Osteoblast (primary cell): ENCODE results near the gene CFAP54. TPM values are rescaled to one million over a fixed set of nuclear protein-coding genes. Genes with fewer than 3 reads are reported as not detected.
"Not testable (repeated sequence)": the region's sequence is repeated elsewhere in the genome, so short reads cannot be mapped to it uniquely, and the experiment has no call there.

Experiments used
- DNase-seq: peaks from one replicate; pipeline ENCODE4 v3.0.0; 2011; ENCODE audit warnings: low spot score, mixed read lengths; ENCODE audit not compliant: insufficient read length; ENCODE audit errors: missing footprints
- H2AFZ ChIP-seq: 2 replicates; pipeline ENCODE4 v1.6.0; 2011; ENCODE audit warnings: mild to moderate bottlenecking, low read length
- H3K27ac ChIP-seq: 2 replicates; pipeline ENCODE4 v1.5.1; 2011; ENCODE audit warnings: mild to moderate bottlenecking, low read depth, low read length, moderate library complexity
- H3K27me3 ChIP-seq: 2 replicates; pipeline ENCODE4 v1.6.0; 2012; ENCODE audit warnings: mild to moderate bottlenecking, control low read depth, inconsistent platforms, low read length, moderate library complexity; ENCODE audit not compliant: insufficient read depth
- H3K36me3 ChIP-seq: 2 replicates; pipeline ENCODE4 v1.5.1; 2011; ENCODE audit warnings: mild to moderate bottlenecking, low read length, control low read depth, moderate library complexity; ENCODE audit not compliant: insufficient read depth
- H3K4me1 ChIP-seq: 2 replicates; pipeline ENCODE4 v1.5.1; 2011; ENCODE audit warnings: mild to moderate bottlenecking, low read length, control low read depth, moderate library complexity; ENCODE audit not compliant: insufficient read depth
- H3K4me2 ChIP-seq: 2 replicates; pipeline ENCODE4 v1.6.0; 2011; ENCODE audit warnings: mild to moderate bottlenecking, low read length; ENCODE audit not compliant: insufficient read depth
- H3K4me3 ChIP-seq: fragments of 200-600 bp; sonication (generic); 3 replicates; pipeline ENCODE4 v1.5.1; 2012; ENCODE audit warnings: mild to moderate bottlenecking, low read length, inconsistent platforms; ENCODE audit not compliant: insufficient read depth
- H3K79me2 ChIP-seq: 2 replicates; pipeline ENCODE4 v1.6.0; 2012; ENCODE audit warnings: mild to moderate bottlenecking, low read length, control low read depth, inconsistent platforms; ENCODE audit not compliant: insufficient read depth
- H3K9me3 ChIP-seq: 2 replicates; pipeline ENCODE4 v1.5.1; 2011; ENCODE audit warnings: low read depth, low read length, control low read depth
- H4K20me1 ChIP-seq: 2 replicates; pipeline ENCODE4 v1.6.0; 2012; ENCODE audit warnings: mild to moderate bottlenecking, low read length, control low read depth; ENCODE audit not compliant: insufficient read depth
- total RNA-seq: library from RNA; depleted of rRNA; stranded (reverse); fragments of >200 nt; gene quantifications from 2 replicates; pipeline ENCODE4 v1.2.3, GENCODE V29; 2012
- TF ChIP-seq, protein P1 (sequence below): IDR thresholded peaks from 2 replicates; pipeline ENCODE4 v1.5.1; 2011; ENCODE audit warnings: mild to moderate bottlenecking, low read depth, low read length, moderate library complexity; ENCODE audit errors: extremely low read depth

Gene CFAP54
- total RNA-seq, 1 donor, result 2.2 TPM

DNA sequence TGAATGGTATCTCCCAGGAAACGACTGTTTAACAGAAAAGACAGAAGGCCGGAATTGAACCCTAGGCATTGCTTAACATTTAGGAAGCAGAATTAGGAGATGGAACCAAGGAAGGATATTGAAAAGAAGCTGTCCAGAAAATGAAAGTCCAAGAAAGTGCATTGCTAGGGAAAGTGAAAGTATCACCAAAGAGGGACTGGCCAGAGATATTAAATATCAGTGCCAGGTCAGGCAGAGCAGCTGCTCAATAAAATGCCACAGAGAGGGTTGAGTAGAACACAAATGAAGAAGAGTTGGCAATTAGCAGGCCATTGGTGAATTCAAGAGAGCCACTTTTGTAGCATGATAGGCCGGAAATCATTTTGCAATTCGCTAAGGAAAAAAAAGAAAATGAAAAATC lies 101.6 kb downstream of the CFAP54 start:
- peak overlapping the region; percentile 3 for H3K4me2 ChIP-seq
- no peaks in the 10 kb centered on the region for H3K9me3 ChIP-seq
- H3K4me3 ChIP-seq, result no peak overlapping the region
- no peaks in the 10 kb centered on the region for H3K79me2 ChIP-seq
- no peaks in the 10 kb centered on the region for H3K27me3 ChIP-seq
- TF ChIP-seq, protein P1, sequence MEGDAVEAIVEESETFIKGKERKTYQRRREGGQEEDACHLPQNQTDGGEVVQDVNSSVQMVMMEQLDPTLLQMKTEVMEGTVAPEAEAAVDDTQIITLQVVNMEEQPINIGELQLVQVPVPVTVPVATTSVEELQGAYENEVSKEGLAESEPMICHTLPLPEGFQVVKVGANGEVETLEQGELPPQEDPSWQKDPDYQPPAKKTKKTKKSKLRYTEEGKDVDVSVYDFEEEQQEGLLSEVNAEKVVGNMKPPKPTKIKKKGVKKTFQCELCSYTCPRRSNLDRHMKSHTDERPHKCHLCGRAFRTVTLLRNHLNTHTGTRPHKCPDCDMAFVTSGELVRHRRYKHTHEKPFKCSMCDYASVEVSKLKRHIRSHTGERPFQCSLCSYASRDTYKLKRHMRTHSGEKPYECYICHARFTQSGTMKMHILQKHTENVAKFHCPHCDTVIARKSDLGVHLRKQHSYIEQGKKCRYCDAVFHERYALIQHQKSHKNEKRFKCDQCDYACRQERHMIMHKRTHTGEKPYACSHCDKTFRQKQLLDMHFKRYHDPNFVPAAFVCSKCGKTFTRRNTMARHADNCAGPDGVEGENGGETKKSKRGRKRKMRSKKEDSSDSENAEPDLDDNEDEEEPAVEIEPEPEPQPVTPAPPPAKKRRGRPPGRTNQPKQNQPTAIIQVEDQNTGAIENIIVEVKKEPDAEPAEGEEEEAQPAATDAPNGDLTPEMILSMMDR, result no peak
- no peaks in the 10 kb centered on the region for H3K4me1 ChIP-seq
- H3K36me3 ChIP-seq, result no peaks in the 10 kb centered on the region
- H4K20me1 ChIP-seq, result no peaks in the 10 kb centered on the region
- no peak overlapping the region for H3K27ac ChIP-seq
- no peak overlapping the region for H2AFZ ChIP-seq
- peak; percentile 3 for DNase-seq

DNA sequence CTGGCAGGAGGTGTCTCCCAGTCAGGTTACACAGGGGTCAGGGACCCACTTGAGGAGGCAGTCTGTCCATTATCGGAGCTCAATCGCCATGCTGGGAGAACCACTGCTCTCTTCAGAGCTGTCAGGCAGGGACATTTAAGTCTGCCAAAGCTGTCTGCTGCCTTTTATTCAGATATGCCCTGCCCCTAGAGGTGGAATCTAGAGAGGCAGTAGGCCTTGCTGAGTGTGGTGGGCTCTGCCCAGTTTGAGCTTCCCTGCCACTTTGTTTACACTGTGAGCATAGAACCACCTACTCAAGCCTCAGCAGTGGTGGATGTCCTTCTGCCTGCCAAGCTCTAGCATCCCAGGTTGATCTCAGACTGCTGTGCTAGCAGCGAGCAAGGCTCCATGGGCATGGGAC lies 115.0 kb downstream of the CFAP54 start:
- H3K4me2 ChIP-seq, result not testable (repeated sequence)

DNA sequence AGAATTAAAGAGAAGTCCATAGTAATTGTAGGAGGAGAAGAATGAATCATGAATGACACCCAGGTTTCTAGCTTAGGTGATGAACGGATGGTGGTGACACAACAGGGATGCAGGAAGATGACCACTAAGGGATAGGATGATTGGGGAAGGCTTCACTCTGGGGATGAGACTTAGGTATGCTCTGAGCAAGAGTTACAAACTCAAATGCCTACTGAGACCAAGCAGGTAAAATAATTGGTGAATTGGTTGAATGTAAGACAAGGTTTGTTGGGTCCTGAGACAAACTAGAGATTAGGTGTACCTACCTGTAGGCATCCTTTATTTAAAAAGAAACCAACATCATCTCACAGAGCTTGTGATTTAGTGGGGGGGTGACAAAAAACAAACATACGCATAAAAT lies 116.3 kb downstream of the CFAP54 start:
- Histone ChIP-seq H3K27ac (no peak overlapping the region), H4K20me1 (no peaks in the 10 kb centered on the region), H2AFZ (no peak overlapping the region), H3K79me2 (no peaks in the 10 kb centered on the region), H3K4me3 (no peak overlapping the region), H3K36me3 (no peaks in the 10 kb centered on the region), H3K4me2 (no peak overlapping the region), H3K27me3 (no peaks in the 10 kb centered on the region), H3K4me1 (no peaks in the 10 kb centered on the region), H3K9me3 (no peaks in the 10 kb centered on the region)
- TF ChIP-seq, protein P1, result no peak
- no peak for DNase-seq

More for the DNA sequence above, 115.0 kb downstream of the CFAP54 start:
- H2AFZ ChIP-seq, H3K9me3 ChIP-seq, H3K4me1 ChIP-seq, H3K27ac ChIP-seq, H3K4me3 ChIP-seq, DNase-seq, H3K36me3 ChIP-seq, H4K20me1 ChIP-seq, H3K27me3 ChIP-seq, H3K79me2 ChIP-seq: not testable (repeated sequence)

DNA sequence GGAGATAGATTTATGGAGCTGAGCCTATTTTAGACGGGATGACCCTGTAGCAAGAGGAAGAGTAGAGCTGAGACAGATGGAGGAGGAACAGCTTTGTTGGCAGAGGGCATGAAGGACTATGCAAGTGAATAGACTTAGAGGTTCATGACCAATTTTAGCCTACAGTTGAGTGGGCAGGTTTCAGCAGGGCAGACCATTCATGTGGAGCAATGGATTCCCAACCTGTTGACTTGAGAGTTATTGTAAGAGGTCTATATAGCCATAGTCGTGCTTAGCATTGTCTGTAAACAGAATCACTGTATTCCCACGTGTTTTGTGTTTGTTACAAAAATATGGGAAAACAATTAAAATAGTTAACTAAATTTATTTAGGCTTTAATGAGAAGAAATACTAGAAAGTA lies 116.8 kb downstream of the CFAP54 start:
- no peaks in the 10 kb centered on the region for H3K27me3 ChIP-seq
- H3K4me1 ChIP-seq, result no peaks in the 10 kb centered on the region
- H3K4me3 ChIP-seq, result no peak overlapping the region
- no peaks in the 10 kb centered on the region for H4K20me1 ChIP-seq
- no peak overlapping the region for H3K4me2 ChIP-seq
- no peak for DNase-seq
- H3K79me2 ChIP-seq, result no peaks in the 10 kb centered on the region
- H2AFZ ChIP-seq, result no peak overlapping the region
- H3K36me3 ChIP-seq, result no peaks in the 10 kb centered on the region
- no peak overlapping the region for H3K27ac ChIP-seq
- H3K9me3 ChIP-seq, result no peaks in the 10 kb centered on the region
- TF ChIP-seq, protein P1, result no peak
